HepG2 (cell line): ENCODE results near the gene PTGIS. TPM values are rescaled to one million over a fixed set of nuclear protein-coding genes. Genes with fewer than 3 reads are reported as not detected.

Experiments used
- ATF5 ChIP-seq: sonication (generic); formaldehyde crosslinking; IDR thresholded peaks from 2 replicates; pipeline ENCODE4 v1.4.0; 2020; ENCODE audit warnings: mild to moderate bottlenecking, low read depth, missing genetic modification reagents
- BRCA1 ChIP-seq: sonication (generic); formaldehyde crosslinking; IDR thresholded peaks from 2 replicates; pipeline ENCODE4 v1.4.0; 2020; ENCODE audit warnings: missing genetic modification reagents
- CAMTA2 ChIP-seq: sonication (generic); formaldehyde crosslinking; IDR thresholded peaks from 2 replicates; pipeline ENCODE4 v1.4.0; 2020; ENCODE audit warnings: mild to moderate bottlenecking, missing genetic modification reagents, borderline replicate concordance
- CBFB ChIP-seq: sonication (generic); formaldehyde crosslinking; IDR thresholded peaks from 2 replicates; pipeline ENCODE4 v1.4.0; 2020; ENCODE audit warnings: missing genetic modification reagents
- CEBPG ChIP-seq: IDR thresholded peaks from 2 replicates; pipeline ENCODE4 v1.6.1; 2016
- CREM ChIP-seq, 2 experiments: sonication (generic) in 1 of 2; formaldehyde crosslinking in 1 of 2; IDR thresholded peaks; 2 replicates each; pipeline versions ENCODE4 v1.4.0 to v1.6.1; 2016 to 2020; ENCODE audit warnings: antibody characterized with exemption in 1 of 2, mild to moderate bottlenecking in 1 of 2, missing genetic modification reagents in 1 of 2
- DDIT3 ChIP-seq: sonication (generic); formaldehyde crosslinking; IDR thresholded peaks from 2 replicates; pipeline ENCODE4 v1.4.0; 2020; ENCODE audit warnings: mild to moderate bottlenecking, missing genetic modification reagents
- ETV5 ChIP-seq: IDR thresholded peaks from 2 replicates; pipeline ENCODE4 v1.6.1; 2018; ENCODE audit warnings: missing biosample characterization, missing genetic modification reagents, inconsistent platforms, borderline replicate concordance
- FOXA3 ChIP-seq: IDR thresholded peaks from 2 replicates; pipeline ENCODE4 v1.6.1; 2016; ENCODE audit warnings: missing genetic modification reagents, missing compliant biosample characterization
- HDAC2 ChIP-seq: sonication (generic); formaldehyde crosslinking; IDR thresholded peaks from 2 replicates; pipeline ENCODE4 v1.4.0; 2020; ENCODE audit warnings: missing genetic modification reagents
- KLF6 ChIP-seq: IDR thresholded peaks from 2 replicates; pipeline ENCODE4 v1.8.0; 2016; ENCODE audit warnings: missing biosample characterization, missing genetic modification reagents
- MED8 ChIP-seq: sonication (generic); formaldehyde crosslinking; IDR thresholded peaks from 2 replicates; pipeline ENCODE4 v1.8.1; 2023; ENCODE audit warnings: mild to moderate bottlenecking, missing genetic modification reagents; ENCODE audit not compliant: insufficient replicate concordance
- NR2C2 ChIP-seq: sonication (generic); formaldehyde crosslinking; IDR thresholded peaks from 2 replicates; pipeline ENCODE4 v1.4.0; 2020; ENCODE audit warnings: missing genetic modification reagents, mild to moderate bottlenecking, moderate library complexity, borderline replicate concordance
- NR2F6 ChIP-seq, 2 experiments: IDR thresholded peaks; 2 replicates each; pipeline ENCODE4 v1.6.1; 2016; ENCODE audit warnings: antibody characterized with exemption in 1 of 2, mild to moderate bottlenecking in 1 of 2
- PAX8 ChIP-seq: sonication (generic); formaldehyde crosslinking; IDR thresholded peaks from 2 replicates; pipeline ENCODE4 v1.8.0; 2022; ENCODE audit warnings: mild to moderate bottlenecking, missing genetic modification reagents, borderline replicate concordance
- PCBP2 ChIP-seq: fragments of 200-400 bp; formaldehyde crosslinking; optimal IDR thresholded peaks from 2 replicates; pipeline ENCODE3; 2018; ENCODE audit warnings: low read length, low read depth; ENCODE audit not compliant: poor library complexity, severe bottlenecking
- PRDM15 ChIP-seq: sonication (generic); formaldehyde crosslinking; IDR thresholded peaks from 2 replicates; pipeline ENCODE4 v1.4.0; 2020; ENCODE audit warnings: missing genetic modification reagents
- REL ChIP-seq: sonication (generic); formaldehyde crosslinking; conservative IDR thresholded peaks from 2 replicates; pipeline ENCODE4 v1.8.0; 2022; ENCODE audit warnings: mild to moderate bottlenecking, missing genetic modification reagents, moderate library complexity
- SATB2 ChIP-seq: sonication (generic); formaldehyde crosslinking; IDR thresholded peaks from 2 replicates; pipeline ENCODE4 v1.5.0; 2020; ENCODE audit warnings: missing genetic modification reagents
- SMAD1 ChIP-seq: sonication (generic); formaldehyde crosslinking; IDR thresholded peaks from 2 replicates; pipeline ENCODE4 v1.4.0; 2020; ENCODE audit warnings: missing genetic modification reagents, low read depth, mild to moderate bottlenecking, borderline replicate concordance
- SMC3 ChIP-seq: IDR thresholded peaks from 2 replicates; pipeline ENCODE4 v1.6.1; 2011; ENCODE audit warnings: low read length, improper control_type of control experiment
- TCF7L2 ChIP-seq: IDR thresholded peaks from 2 replicates; pipeline ENCODE4 v1.6.1; 2011; ENCODE audit warnings: mild to moderate bottlenecking, low read depth, low read length, moderate library complexity
- YY1 ChIP-seq: IDR thresholded peaks from 2 replicates; pipeline ENCODE4 v1.6.1; 2011; ENCODE audit warnings: low read length, low read depth, moderate library complexity, mild to moderate bottlenecking; ENCODE audit not compliant: insufficient read depth, insufficient replicate concordance
- ZNF180 ChIP-seq: sonication (generic); formaldehyde crosslinking; IDR thresholded peaks from 2 replicates; pipeline ENCODE4 v1.4.0; 2020; ENCODE audit warnings: low read depth, missing genetic modification reagents, borderline replicate concordance
- ZNF232 ChIP-seq: sonication (generic); formaldehyde crosslinking; IDR thresholded peaks from 2 replicates; pipeline ENCODE4 v1.4.0; 2020; ENCODE audit warnings: missing genetic modification reagents, borderline replicate concordance
- ZNF263 ChIP-seq: sonication (generic); formaldehyde crosslinking; IDR thresholded peaks from 2 replicates; pipeline ENCODE4 v1.4.0; 2020; ENCODE audit warnings: missing genetic modification reagents
- ZNF674 ChIP-seq: sonication (generic); formaldehyde crosslinking; IDR thresholded peaks from 2 replicates; pipeline ENCODE4 v1.5.0; 2020; ENCODE audit warnings: low read depth, mild to moderate bottlenecking, missing genetic modification reagents
- ZNF776 ChIP-seq: sonication (generic); formaldehyde crosslinking; IDR thresholded peaks from 2 replicates; pipeline ENCODE4 v1.4.0; 2020; ENCODE audit warnings: mild to moderate bottlenecking, missing genetic modification reagents
- ZNF878 ChIP-seq: sonication (generic); formaldehyde crosslinking; IDR thresholded peaks from 2 replicates; pipeline ENCODE4 v1.8.1; 2023; ENCODE audit warnings: mild to moderate bottlenecking, missing genetic modification reagents, moderate library complexity
- polyA plus RNA-seq, 8 experiments: library from polyadenylated mRNA; depleted of rRNA in 3 of 8; stranded (reverse) in 7 of 8; unstranded in 1 of 8; fragments of >200 nt; fragmentation: Illumina TruSeq in 4 of 8; extraction: Trizol in 4 of 8; gene quantifications; 2 replicates each; pipeline versions ENCODE4 v1.2.1 to v1.2.3, GENCODE V29; 2011 to 2016; ENCODE audit warnings: low read depth in 4 of 8, missing spikeins in 1 of 8, mixed read lengths in 1 of 8; ENCODE audit not compliant: insufficient read depth in 1 of 8
- total RNA-seq, 5 experiments: library from RNA; depleted of rRNA; stranded (reverse); fragments of >200 nt; fragmentation: Illumina TruSeq; extraction: Trizol; gene quantifications; 2 replicates each; pipeline ENCODE4 v1.2.3, GENCODE V29; 2016; ENCODE audit warnings: low read depth in 1 of 5

The PTGIS gene
- total and polyA plus RNA-seq, 2 of the 13 experiments (the other 11 are each of a cell fraction or from before 2014, with no cell fraction given), result not detected

- TF ChIP-seq NR2F6 (IDR thresholded peaks at IDR 0.05), result peak; percentile 69
- TF ChIP-seq NR2F6 (CRISPR knock-in tag; IDR thresholded peaks at IDR 0.05), result peak; percentile 85
- TF ChIP-seq SATB2 (CRISPR knock-in tag), result peak; percentile 92
- no peak for TF ChIP-seq SMAD1 (CRISPR knock-in tag)
- peak; percentile 56 for TF ChIP-seq YY1
- TF ChIP-seq DDIT3 (CRISPR knock-in tag), result peak; percentile 40; the same call in 1 of the 2 replicates
- no peak for TF ChIP-seq CAMTA2 (CRISPR knock-in tag)
- no peak for TF ChIP-seq PCBP2
- TF ChIP-seq ATF5, result no peak
- TF ChIP-seq FOXA3, result 0 out of 2 replicates have a peak, but pooled peaks have one; percentile 14
- peak; percentile 77; the same call in 1 of the 2 replicates for TF ChIP-seq REL (CRISPR knock-in tag)
- TF ChIP-seq BRCA1, result peak; percentile 96
- TF ChIP-seq CBFB (CRISPR knock-in tag), result peak; percentile 36; the same call in 1 of the 2 replicates
- peak; percentile 91 for TF ChIP-seq ZNF878 (CRISPR knock-in tag)
- 0 out of 2 replicates have a peak, but pooled peaks have one; percentile 18 for TF ChIP-seq ZNF776 (CRISPR knock-in tag)
- TF ChIP-seq MED8, result no peak
- peak; percentile 83 for TF ChIP-seq HDAC2 (CRISPR knock-in tag)
- TF ChIP-seq CREM (IDR thresholded peaks at IDR 0.05), result no peak
- TF ChIP-seq CREM (CRISPR knock-in tag; IDR thresholded peaks at IDR 0.05), result no peak
- no peak for TF ChIP-seq CEBPG (CRISPR knock-in tag)
- no peak for TF ChIP-seq ZNF180
- no peak for TF ChIP-seq TCF7L2
- TF ChIP-seq KLF6 (CRISPR knock-in tag), result peak; percentile 97
- no peak for TF ChIP-seq SMC3
- peak; percentile 94 for TF ChIP-seq ZNF232 (CRISPR knock-in tag)
- TF ChIP-seq PRDM15, result peak; percentile 60; the same call in 1 of the 2 replicates
- no peak for TF ChIP-seq ETV5 (CRISPR knock-in tag)
- no peak for TF ChIP-seq ZNF674 (CRISPR knock-in tag)
- TF ChIP-seq PAX8, result no peak
- TF ChIP-seq NR2C2 (CRISPR knock-in tag), result peak; percentile 76
- TF ChIP-seq ZNF263 (CRISPR knock-in tag), result no peak; the same call in 1 of the 2 replicates
Observed at GRCh38 chr20:49482621-49483017, 85.3 kb downstream of the PTGIS start, which contains the start of gene KCNB1 (continued).
